GM20431 (cell line): ENCODE measurements around the gene MINDY3.

Experiments
- in situ Hi-C: fragments of 300-500 bp; cut with MseI, MboI; formaldehyde crosslinking; loops from one replicate; pipeline ENCODE4 v1.15.0; 2020; ENCODE audit warnings: low sequenced_read_pairs; ENCODE audit not compliant: unreplicated experiment

MINDY3 gene

DNA sequence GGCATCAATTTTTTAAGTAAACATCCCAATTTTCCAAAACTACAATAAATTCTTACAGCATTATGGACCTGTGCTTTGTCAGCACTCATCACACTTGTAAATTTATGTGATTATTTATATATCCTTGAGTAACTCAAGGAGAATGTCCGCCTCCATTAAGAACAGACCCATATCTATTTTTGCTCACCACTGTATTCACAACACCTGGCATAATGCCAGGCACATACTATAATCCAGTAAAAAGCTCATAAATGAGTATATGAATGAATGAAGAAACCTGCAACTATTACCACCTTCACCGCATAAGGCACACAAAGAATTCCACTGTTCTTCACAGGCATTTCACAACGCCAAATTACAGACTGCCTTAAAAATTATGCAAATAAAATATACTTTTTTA lies 46.9 kb downstream of the MINDY3 start:
- in situ Hi-C loops = no loop called here

DNA sequence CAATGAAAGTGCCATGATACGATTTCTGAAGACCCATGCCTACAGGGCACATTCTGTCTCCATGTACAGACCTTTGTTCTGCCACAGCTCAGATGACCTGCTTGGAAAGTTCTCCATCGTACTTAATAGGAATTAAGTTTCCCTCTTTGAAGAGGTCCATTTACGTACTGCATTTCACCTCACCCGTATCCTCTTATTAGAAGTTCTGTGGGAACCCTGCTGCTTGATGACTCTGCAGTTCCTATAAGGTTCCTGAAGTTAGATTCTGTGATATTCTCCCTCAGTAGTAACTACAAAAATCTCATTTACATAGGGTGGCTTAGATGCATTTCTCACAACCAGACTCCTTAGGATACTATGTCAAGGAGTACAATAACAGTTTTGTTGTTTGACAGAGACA lies 50.9 kb downstream of the MINDY3 start:
- in situ Hi-C loops = no loop called here

DNA sequence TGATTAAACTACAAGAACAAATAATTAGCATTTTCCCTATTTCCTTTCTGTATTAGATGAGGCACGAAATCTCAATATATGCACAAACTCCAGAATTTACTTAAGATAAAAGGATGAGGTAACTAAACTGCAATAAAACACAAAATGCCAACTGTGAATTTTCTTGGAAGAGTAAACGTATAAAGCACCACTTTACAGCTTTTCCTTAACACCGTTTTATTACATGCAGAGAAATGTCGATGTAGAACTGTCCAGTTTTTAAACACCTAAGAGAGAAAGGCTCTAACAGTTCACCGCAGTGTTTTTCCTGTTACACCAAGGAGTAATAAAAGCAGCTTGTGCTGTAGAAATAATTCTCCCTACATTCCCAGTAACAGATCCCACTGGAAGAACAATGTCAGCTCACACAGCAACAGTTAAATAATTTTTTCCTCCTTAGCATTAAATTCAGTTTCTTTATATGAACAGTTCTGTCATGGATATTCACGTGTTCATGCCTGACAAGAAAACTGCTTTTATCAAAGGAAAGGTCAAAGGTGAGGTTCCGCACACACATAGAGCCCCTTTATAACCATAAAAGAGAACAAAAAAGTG lies 52.0 kb downstream of the MINDY3 start:
- in situ Hi-C loops = no loop called here

DNA sequence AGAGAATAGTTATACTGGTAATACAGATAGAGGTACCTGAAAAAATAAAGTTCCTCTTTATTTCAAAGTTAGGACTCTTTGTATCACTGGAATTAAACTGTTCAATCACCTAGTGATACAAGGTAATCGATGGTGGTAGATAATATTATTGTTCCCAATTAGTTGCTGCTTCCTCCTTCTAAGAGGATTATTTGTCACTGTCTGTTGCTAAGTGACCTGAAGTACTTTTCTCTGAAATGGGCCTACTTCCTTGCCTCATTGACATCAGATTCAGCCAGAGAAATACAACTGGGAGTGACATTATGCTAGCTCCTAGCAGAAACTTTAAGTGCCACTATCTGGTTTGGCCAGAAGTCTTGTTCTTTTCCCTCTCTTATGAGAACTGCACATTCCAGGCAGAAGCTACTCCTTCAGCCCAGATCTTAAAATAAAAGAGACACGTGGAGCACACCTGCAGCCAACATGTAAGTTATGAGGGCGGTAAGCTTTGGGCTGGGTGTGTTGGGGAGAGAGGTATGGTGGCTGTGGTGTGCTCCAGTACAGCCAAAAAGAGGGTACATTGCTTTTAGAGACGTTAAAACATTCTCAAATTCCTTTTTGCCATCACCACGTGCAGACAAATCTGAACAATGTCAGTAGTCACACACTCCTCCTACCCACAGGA lies 54.8 kb downstream of the MINDY3 start:
- in situ Hi-C loops = no loop called here

DNA sequence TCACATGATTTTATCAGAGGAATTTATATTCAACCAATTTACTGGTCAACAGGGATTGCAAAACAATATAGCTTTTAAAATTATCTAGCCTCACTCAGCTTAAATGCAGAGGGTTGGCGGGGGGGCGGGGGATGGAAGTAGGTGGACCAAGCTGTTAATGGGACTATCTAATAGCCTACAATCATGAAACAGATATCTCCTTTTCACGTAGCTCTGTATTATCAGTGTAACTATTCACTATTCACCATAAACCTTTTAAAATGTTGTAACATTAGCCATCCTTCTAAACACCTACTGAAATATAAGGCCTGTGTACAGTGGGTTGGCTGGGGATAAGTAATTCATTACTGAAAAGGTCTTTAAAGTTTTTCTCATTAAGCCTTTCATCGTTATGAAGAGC lies 56.2 kb downstream of the MINDY3 start:
- in situ Hi-C loops = no loop called here

DNA sequence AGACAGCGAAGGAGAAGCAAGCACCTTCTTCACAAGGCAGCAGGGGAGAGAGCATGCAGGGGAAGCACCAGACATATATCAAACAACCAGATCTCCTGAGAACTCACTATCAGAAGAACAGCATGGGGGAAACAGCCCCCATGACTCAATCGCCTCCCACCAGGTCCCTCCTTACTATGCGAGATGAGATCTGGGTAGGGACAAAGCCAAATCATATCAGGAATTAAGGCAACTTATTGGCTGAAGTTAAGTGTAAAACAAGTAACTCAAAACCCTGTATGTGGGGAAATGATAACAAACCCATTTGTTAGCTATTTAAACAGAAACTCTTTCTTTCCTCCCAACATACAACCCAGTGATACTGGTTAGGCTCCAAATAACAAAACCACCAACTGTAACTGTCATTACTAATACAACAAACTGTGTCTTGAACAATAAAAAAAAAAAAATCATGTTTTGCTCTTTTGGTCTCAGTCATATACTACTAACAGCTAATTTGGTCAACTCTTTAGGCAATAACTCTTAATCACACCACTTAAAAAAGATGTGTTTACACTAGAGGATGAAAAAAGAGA lies 57.8 kb downstream of the MINDY3 start:
- in situ Hi-C loops = no loop called here

DNA sequence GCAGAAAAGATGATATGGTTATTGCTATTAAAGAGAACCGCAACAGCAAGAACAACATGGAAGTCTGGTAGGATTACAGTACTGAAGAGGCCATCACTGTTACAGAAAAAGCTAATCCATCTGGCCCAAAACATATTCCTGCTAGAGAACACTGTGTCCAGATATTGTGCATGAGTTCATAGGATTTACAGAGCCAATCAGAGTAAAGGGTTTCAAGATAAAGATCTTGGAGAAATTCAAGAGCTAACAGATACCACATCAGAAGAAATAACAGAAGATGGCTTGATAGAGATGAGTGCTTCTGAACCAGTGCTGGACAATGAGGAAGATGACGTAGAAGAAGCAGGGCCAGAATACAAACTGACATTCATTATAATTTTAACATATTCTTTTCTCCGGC lies 58.7 kb downstream of the MINDY3 start:
- in situ Hi-C loops = no loop called here

DNA sequence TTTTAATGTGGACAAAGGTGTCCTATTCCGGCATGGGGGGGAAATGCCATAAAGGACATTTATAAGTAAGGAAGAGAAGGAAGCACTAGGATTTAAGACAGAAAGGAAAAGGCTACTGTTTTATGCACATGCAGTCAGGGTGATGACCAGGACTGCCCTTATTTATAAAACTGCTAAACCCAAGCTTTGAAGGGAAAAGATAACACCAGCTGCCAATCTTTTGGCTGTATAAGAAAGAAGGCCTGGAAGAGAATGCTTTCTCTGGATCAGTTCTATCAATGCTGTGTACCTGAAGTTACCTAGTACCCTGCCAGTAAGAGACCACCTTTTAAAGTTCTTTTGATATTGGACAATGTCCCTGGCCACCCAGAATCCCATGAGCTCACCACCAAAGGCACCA lies 59.2 kb downstream of the MINDY3 start:
- in situ Hi-C loops = no loop called here

DNA sequence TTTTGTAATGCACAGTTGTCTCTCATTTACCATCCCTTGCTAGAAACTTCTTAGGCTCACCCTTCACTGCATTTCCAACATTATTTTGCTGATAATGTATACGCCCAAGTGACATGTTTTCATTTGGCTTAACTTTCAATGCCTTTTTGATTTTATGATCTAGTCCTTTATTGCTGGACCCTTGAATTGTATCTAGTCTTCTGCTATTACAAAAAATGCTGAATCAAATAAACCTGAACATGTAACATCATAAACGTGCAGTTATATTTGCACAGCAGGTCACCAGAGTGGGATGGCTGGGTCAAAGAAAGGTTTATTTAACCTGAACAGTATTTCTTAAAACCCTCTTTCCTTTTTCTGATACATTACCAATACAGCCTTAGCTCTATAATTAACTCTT lies 63.0 kb downstream of the MINDY3 start:
- in situ Hi-C loops = no loop called here

DNA sequence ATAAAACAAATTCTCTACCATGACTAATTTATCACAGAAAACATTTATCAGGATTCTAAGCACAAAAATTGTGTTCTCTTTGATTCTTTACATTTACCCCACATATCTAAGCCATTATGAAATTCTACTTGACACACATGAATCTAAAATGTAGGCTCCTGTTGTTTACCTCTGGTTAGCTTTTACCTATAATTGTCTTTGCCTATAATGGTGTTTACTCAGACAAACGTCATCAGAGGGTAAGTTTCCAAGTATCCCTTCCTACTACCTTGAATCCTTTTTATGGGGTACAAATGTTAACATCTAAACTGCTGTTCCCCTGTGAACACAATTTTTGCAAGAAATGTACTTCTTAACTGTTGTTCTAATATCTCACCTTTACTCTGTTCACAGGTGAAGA lies 63.5 kb downstream of the MINDY3 start:
- in situ Hi-C loops = no loop called here

DNA sequence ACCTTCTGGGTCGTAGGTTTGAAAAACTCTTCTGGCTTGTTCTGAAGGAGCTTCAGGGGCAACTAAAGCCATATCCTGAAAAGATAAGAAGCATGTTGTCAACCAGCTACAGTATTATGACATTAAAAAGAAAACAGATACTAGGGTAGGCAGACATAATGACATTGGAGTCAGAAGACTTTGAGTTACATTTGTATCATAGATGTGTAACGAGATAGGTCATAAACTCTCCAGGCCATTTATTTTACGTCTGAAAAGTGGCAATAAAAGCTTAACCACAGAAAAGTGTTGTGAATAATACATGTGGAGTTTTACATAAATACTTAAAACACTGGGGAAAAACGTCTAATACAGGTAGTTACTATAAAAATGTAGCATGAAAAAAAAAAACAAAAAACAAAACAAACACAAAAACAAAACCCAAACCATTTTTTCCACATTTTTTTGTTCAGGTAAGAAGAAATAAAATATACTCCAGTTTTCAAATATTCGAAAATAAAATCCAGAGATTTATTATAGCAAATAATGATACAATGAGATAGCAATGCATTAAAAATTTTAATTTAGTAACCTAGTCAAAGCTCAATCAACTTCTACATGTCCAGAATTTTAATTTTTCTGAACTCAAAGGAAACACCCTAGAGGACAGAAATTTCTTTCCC lies 64.1 kb downstream of the MINDY3 start:
- in situ Hi-C loops = no loop called here

DNA sequence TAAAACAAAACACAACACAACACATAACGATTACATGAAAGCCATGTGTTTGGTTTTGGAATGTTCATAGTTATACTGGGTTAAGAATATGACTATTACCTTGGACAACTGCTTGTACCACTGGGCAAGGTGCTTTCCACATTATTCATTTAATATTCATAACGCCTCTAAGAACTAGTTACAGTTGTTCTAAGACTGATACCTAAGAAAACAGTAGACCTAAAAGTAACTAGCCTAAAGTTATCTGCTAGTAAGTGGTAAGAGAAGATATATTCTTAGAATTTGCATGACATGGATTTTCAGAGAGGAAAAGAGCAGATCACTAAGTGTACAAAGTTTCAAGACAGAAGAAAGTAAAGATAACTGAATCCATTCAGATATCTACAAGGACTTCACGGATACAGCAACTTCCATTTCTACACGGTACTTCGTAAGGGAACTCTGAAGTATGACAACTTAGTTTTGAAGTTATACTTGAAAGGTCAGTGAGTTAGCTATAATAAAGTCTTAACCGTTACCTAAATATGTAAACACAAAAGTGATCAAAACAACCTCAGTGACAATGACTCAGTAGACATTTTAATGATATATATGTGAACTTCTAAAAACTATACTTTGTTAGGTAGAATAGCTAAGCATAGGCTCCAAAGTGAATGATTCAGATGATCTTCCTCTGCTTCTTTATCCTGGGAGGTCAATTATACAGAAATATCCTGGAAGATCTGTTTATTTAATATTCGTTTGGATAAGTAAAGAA lies 65.1 kb downstream of the MINDY3 start:
- in situ Hi-C loops = no loop called here

DNA sequence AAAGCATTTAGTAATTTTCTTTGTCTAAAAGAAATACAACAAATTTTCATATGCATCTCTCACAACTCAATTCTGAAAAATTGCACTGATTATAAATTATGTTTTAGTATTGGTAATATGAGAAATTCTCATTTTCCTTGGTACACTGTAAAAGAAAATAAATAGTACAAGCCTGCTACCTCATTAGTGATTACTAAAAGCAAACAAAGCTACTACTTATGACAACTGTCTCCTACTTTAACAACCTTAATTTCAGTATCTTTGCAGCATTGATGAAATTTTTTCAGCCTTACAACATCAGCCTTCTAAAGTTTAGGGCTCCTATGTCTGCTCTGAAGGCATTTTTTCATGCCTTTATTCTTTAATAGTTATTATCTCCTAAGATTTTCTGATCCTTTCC lies 65.7 kb downstream of the MINDY3 start:
- in situ Hi-C loops = no loop called here

DNA sequence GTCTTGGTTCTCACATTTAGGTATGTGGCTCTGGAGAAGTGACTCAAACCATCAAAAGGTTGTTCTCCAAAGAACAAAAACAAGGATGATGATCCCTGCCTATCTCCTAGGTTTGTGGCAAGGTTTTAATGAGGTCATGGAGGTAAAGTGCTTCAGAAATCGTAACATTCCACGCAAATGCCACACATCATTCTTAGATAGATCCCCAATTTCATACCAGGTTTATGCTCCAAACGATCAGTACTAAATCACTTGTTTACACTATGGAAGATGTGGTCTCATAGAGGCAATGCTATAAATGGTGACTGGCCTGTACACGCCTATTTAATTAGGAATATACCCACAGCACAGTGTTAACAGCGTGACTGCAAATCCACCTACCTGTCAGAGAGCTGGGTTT lies 66.6 kb downstream of the MINDY3 start:
- in situ Hi-C loops = no loop called here

DNA sequence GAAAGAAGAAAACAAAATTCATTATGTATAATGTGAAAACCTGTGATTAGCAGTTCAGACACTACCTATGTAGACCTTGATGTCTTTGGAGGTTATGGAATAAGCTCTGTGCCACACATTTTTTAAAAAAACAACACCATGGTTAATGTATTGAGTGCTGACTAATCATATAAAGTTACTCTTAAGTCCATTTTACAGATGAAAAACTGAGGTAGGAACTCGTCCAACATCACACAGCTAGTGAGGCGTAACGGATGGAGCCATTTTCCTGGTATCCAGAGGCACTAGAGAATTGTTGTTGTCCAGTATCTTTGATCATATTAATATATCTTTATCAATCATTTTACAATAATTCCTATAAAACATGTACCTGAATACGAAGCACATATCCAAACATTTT lies 67.5 kb downstream of the MINDY3 start:
- in situ Hi-C loops = no loop called here

DNA sequence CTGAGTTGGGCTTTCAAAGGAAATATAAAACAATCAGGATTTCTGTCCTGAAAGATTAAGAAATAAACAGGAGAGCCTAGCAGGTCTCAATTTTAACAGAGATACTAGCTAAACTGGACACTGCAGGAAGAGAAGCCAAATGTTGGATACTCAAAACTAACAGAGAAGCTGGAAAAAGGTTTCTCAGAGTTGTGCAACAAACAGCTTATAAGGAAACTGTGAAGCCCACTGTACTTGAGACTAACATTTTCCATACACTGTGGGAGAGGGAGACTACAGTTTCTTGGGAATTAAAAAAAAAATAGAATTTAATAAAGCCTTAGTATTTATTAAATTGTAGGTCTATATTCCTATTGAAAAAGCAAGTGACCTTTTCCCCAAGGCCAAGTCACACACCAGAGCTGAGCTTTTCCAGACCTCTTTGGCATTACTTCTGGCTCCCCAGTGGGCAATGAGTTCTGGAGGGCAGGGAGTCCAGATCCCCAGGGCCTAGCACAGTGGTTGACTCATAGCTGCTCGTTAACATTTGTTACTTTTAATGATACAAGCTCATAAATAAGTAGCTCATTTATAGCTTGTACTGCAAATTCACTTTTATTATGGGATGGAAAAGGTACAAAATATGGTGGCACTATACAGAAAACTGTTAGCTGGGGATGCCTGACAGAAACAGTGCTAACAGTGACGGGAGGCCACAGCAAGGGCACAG lies 68.3 kb downstream of the MINDY3 start:
- in situ Hi-C loops = no loop called here

DNA sequence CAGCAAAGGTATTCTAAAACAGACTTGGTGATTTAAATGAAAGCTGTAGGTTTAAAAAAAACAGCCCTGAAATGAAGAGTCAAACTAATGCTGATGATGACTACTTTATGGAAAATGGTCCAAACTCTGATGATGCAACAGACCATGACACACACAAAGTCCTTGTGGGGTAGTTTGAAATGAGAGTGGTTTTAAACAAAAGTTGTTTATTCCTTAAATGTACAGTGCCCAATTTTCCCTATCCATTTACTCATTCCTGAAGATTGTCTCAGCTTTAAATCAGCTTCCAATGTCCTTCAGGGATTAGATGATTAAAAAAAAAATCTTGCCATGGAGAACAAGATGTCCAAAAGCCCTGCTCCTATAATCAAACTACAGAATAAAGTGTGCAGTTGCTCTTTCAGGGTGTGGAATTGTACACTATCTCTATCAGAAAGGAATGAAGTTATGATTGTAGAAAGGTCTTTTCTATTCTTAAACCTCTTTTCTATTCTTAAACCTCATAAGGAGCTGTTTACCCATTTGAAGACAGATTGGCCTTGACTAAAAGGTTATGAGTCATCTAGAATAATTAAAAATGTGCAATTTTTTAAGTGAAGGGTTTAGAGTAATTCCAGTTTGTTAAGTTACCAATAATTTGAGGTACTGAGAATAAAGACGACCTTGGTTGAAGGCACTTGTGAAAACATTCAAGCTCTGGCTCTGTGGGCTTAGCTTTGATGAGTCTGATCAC lies 70.3 kb downstream of the MINDY3 start:
- in situ Hi-C loops = no loop called here

DNA sequence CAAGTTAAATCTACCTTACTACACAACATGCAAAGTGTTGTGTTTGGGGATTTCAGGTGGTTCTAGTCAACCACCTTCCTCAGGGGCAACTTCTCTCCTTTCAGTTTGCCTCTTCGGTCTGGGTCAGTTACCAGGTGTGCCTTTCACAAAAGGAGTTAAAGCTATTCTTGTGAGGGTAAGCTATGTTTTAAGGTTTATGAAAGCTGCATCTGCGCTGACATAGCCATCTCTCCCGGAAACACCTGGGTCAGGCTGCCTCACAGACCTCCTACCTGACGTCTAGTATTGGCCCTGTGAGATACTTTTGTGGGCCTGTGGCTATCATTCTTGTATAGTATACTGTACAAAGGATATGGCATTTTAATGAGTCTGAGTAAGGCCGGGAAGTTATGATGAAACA lies 72.9 kb downstream of the MINDY3 start:
- in situ Hi-C loops = no loop called here

DNA sequence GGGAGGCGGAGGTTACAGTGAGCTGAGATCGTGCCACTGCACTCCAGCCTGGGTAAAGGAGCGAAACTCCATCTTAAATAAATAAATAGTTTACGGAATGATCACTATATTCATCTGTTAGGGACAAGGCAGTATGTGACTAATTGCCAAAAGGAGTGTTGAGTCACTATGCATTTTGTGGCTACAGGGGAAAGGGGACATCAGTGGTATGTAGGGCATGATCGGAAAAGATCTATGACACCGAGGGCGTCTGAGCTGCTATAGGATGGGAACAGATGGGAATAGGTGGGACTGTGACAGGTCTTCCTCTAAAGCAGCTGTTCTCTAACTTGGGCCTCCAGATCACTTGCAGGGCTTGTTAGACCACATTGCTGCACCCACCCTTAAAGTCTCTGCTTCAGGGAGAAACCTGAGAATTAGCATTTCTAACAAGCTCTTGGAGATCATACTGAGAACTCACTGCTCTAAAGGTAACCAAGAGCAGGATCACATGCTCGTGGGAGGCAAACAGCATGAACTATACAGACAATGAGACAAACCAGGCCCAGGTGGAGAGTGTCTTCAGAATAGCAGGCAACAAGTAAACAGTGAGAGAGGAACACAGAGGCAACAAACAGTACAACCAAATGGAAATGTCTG lies 75.5 kb downstream of the MINDY3 start:
- in situ Hi-C loops = no loop called here
